Stimulated activated CD8-positive, alpha-beta memory T cell treated with anti-CD3 and anti-CD28 coated beads, Interleukin-15, amount 100 ng/mL, for 4 hours (primary cell): ENCODE measurements around the gene UGDH.
"Not testable (repeated sequence)": the region's sequence is repeated elsewhere in the genome, so short reads cannot be mapped to it uniquely, and the experiment has no call there.

Source experiments
- DNase-seq, 2 donors: peaks; one replicate each; pipeline ENCODE4 v3.0.0-alpha.2; 2020; ENCODE audit warnings: low read depth in 2 of 2

The UGDH gene

GRCh38 chr4:39495446-39496213, 31.6 kb downstream of the UGDH start:
- no peak for DNase-seq

GRCh38 chr4:39494354-39494753, 32.9 kb downstream of the UGDH start:
- DNase-seq, result no peak

- DNase-seq, result no peak
These were observed 36.9 kb downstream of the UGDH start for GRCh38 chr4:39490322-39490721.

GRCh38 chr4:39486221-39486804, 40.9 kb downstream of the UGDH start:
- no peak for DNase-seq

- DNase-seq, result no peak
These were observed 42.5 kb downstream of the UGDH start for GRCh38 chr4:39484582-39485272.

GRCh38 chr4:39480902-39481695, 46.1 kb downstream of the UGDH start:
- no peak for DNase-seq

- DNase-seq, result no peak
These were observed 47.0 kb downstream of the UGDH start for GRCh38 chr4:39480251-39480650.

GRCh38 chr4:39476187-39476895, 50.9 kb downstream of the UGDH start:
- no peak for DNase-seq

- no peak for DNase-seq
These were observed 54.8 kb downstream of the UGDH start for GRCh38 chr4:39472396-39472795.

GRCh38 chr4:39470402-39470801, 56.8 kb downstream of the UGDH start:
- no peak for DNase-seq

- DNase-seq, result no peak
These were observed 57.7 kb downstream of the UGDH start for GRCh38 chr4:39469429-39470077.

- DNase-seq, result no peak
These were observed 59.8 kb downstream of the UGDH start for GRCh38 chr4:39467464-39467863.

- no peak for DNase-seq
These were observed 60.5 kb downstream of the UGDH start for GRCh38 chr4:39466747-39467146.

- no peak for DNase-seq
These were observed 62.2 kb downstream of the UGDH start for GRCh38 chr4:39464886-39465501.

GRCh38 chr4:39458505-39459300, 68.5 kb downstream of the UGDH start, which contains the start of the genes LIAS and RPL9:
Gene LIAS, plus strand, starts transcription at chr4:39459056. Its CDS starts 62 bp downstream, at chr4:39459118.
Gene RPL9, minus strand, starts transcription at chr4:39458922. Its CDS starts 483 bp downstream, at chr4:39458439.
- DNase-seq, result peak; percentile 82 to 87

GRCh38 chr4:39458161-39458504, 69.1 kb downstream of the UGDH start:
- not testable (repeated sequence) for DNase-seq

- DNase-seq, result no peak
These were observed 70.1 kb downstream of the UGDH start for GRCh38 chr4:39456946-39457763.

- DNase-seq, result no peak
These were observed 71.8 kb downstream of the UGDH start for GRCh38 chr4:39455486-39455885.

GRCh38 chr4:39453738-39454137, 73.5 kb downstream of the UGDH start:
- no peak for DNase-seq
